GM12878 (cell line): ENCODE results near the gene RAD9A. TPM values are rescaled to one million over a fixed set of nuclear protein-coding genes. Genes with fewer than 3 reads are reported as not detected.
A peak's percentile ranks its signal among the peaks of the same experiment; 100 is the strongest.

Experiments used
- ATAC-seq: fragments of 200-7000 bp; cut with Tn5 transposase; 3 replicates; pipeline ENCODE4 v1.9.1; 2020; ENCODE audit warnings: mild to moderate bottlenecking, moderate library complexity
- BruUV-seq: library from RNA; stranded (reverse); fragments of 400-500 nt; replicated peaks from 2 replicates; lab custom pipeline; 2021; lab: Mats Ljungman, UMichigan
- CTCF ChIA-PET: fragments of 300-600 bp; sonication (Branson Sonifier 250); formaldehyde crosslinking; extraction: SDS; loops from one replicate; lab custom pipeline; 2021; ENCODE audit warnings: inconsistent platforms; lab: Yijun Ruan, JAX
- POLR2A ChIA-PET: fragments of 350-600 bp; formaldehyde crosslinking; extraction: SDS; loops from one replicate; lab custom pipeline; 2021; ENCODE audit warnings: inconsistent platforms; lab: Charles Lee
- RAD21 ChIA-PET: fragments of 300-600 bp; sonication (Branson Sonifier 250); formaldehyde crosslinking; loops from one replicate; lab custom pipeline; 2023; ENCODE audit warnings: antibody characterized with exemption; ENCODE audit not compliant: unreplicated experiment; lab: Charles Lee
- SMC1A ChIA-PET: fragments of 300-600 bp; sonication (Branson Sonifier 250); formaldehyde crosslinking; loops from one replicate; lab custom pipeline; 2023; ENCODE audit not compliant: unreplicated experiment, uncharacterized antibody; lab: Charles Lee
- DNase-seq: peaks from one replicate; pipeline ENCODE4 v3.0.0-alpha.2; 2011; ENCODE audit warnings: low read depth, low spot score
- FAIRE-seq: peaks from 3 replicates; lab custom pipeline; 2011; peaks lifted over from hg19 to GRCh38; lab: Jason Lieb, UNC
- H2AFZ ChIP-seq: 2 replicates; pipeline ENCODE4 v1.6.0; 2011; ENCODE audit warnings: low read depth, low read length, control low read depth; ENCODE audit not compliant: control insufficient read depth
- H3K27ac ChIP-seq: 2 replicates; pipeline ENCODE4 v1.5.1; 2011; ENCODE audit warnings: control low read depth; ENCODE audit not compliant: control insufficient read depth, insufficient read depth
- H3K27me3 ChIP-seq, 2 experiments: replicated peaks in 1 of 2; 2 replicates each; pipeline versions ENCODE4 v1.6.0 to v1.6.1; 2011; ENCODE audit warnings: low read length in 1 of 2; ENCODE audit not compliant: control insufficient read depth in 2 of 2, insufficient read depth in 2 of 2
- H3K36me3 ChIP-seq, 2 experiments: 2 replicates each; pipeline ENCODE4 v1.5.1; 2011; ENCODE audit warnings: low read length in 1 of 2; ENCODE audit not compliant: control insufficient read depth in 2 of 2, insufficient read depth in 2 of 2
- H3K4me1 ChIP-seq: 2 replicates; pipeline ENCODE4 v1.6.1; 2011; ENCODE audit warnings: mild to moderate bottlenecking, low read length, moderate library complexity, mixed read lengths; ENCODE audit not compliant: control insufficient read depth, insufficient read depth
- H3K4me2 ChIP-seq: 2 replicates; pipeline ENCODE4 v1.6.0; 2011; ENCODE audit warnings: control low read depth; ENCODE audit not compliant: control insufficient read depth, insufficient read depth
- H3K4me3 ChIP-seq: fragments of 200-600 bp; sonication (generic); 2 replicates; pipeline ENCODE4 v1.5.1; 2016
- H3K79me2 ChIP-seq: 2 replicates; pipeline ENCODE4 v1.6.0; 2011; ENCODE audit warnings: low read length; ENCODE audit not compliant: control insufficient read depth, insufficient read depth
- H3K9ac ChIP-seq: 2 replicates; pipeline ENCODE4 v1.8.0; 2011; ENCODE audit warnings: low read length, control low read depth, mixed read lengths; ENCODE audit not compliant: control insufficient read depth, insufficient read depth
- H3K9me3 ChIP-seq: replicated peaks from 3 replicates; pipeline ENCODE4 v1.5.1; 2011; ENCODE audit warnings: mild to moderate bottlenecking, low read length; ENCODE audit not compliant: control insufficient read depth, insufficient read depth
- H4K20me1 ChIP-seq: 2 replicates; pipeline ENCODE4 v1.6.0; 2011; ENCODE audit not compliant: control insufficient read depth, insufficient read depth
- BACH1 ChIP-seq: fragments of 450-650 bp; IDR thresholded peaks from 2 replicates; pipeline ENCODE4 v1.6.1; 2017; ENCODE audit warnings: mild to moderate bottlenecking, borderline replicate concordance
- CTCF ChIP-seq, 3 experiments: IDR thresholded peaks in 2 of 3; conservative IDR thresholded peaks in 1 of 3; 2 replicates each; pipeline ENCODE4 v1.5.1; 2011; ENCODE audit warnings: low read depth in 3 of 3, low read length in 3 of 3, mild to moderate bottlenecking in 3 of 3, control low read depth in 2 of 3, moderate library complexity in 2 of 3, inconsistent platforms in 1 of 3, mixed read lengths in 1 of 3; ENCODE audit not compliant: control insufficient read depth in 2 of 3, insufficient read depth in 1 of 3; ENCODE audit errors: extremely low read depth in 1 of 3
- FOXM1 ChIP-seq: IDR thresholded peaks from 2 replicates; pipeline ENCODE4 v1.6.1; 2012; ENCODE audit warnings: low read depth, mild to moderate bottlenecking, inconsistent platforms, low read length, moderate library complexity
- HDGF ChIP-seq: fragments of 450-650 bp; IDR thresholded peaks from 2 replicates; pipeline ENCODE4 v1.6.1; 2016; ENCODE audit warnings: antibody characterized with exemption
- LARP7 ChIP-seq: fragments of 450-650 bp; IDR thresholded peaks from 2 replicates; pipeline ENCODE4 v1.6.1; 2017; ENCODE audit warnings: mild to moderate bottlenecking
- NFXL1 ChIP-seq: fragments of 450-650 bp; IDR thresholded peaks from 2 replicates; pipeline ENCODE4 v1.6.1; 2017; ENCODE audit warnings: antibody characterized with exemption, mild to moderate bottlenecking, borderline replicate concordance
- POLR2AphosphoS5 ChIP-seq: IDR thresholded peaks from 2 replicates; pipeline ENCODE4 v1.6.1; 2011; ENCODE audit warnings: mild to moderate bottlenecking, low read length, inconsistent platforms
- SMAD5 ChIP-seq: IDR thresholded peaks from 2 replicates; pipeline ENCODE4 v1.6.1; 2016; ENCODE audit warnings: antibody characterized with exemption, low read depth
- SMARCA5 ChIP-seq: fragments of 450-650 bp; IDR thresholded peaks from 2 replicates; pipeline ENCODE4 v1.6.1; 2017; ENCODE audit warnings: mild to moderate bottlenecking
- ZBED1 ChIP-seq: IDR thresholded peaks from 2 replicates; pipeline ENCODE4 v1.6.1; 2016; ENCODE audit warnings: borderline replicate concordance
- ZBTB33 ChIP-seq: fragments of 450-650 bp; IDR thresholded peaks from 2 replicates; pipeline ENCODE4 v1.6.1; 2017; ENCODE audit warnings: mild to moderate bottlenecking
- WGBS: methylation state at CpG from one replicate; pipeline ENCODE4 v1.1.6; 2016; ENCODE audit warnings: low lambda C conversion rate; ENCODE audit not compliant: insufficient replicate concordance, insufficient coverage; ENCODE audit errors: missing lambda C conversion rate; 5-methylcytosine and 5-hydroxymethylcytosine counted together
- in situ Hi-C: fragments of 300-500 bp; cut with MboI; formaldehyde crosslinking; loops from 9 replicates; pipeline ENCODE4 v1.14.3; 2018; ENCODE audit warnings: mixed read lengths
- intact Hi-C: fragments of 100-400 bp; cut with micrococcal nuclease; formaldehyde crosslinking; loops from one replicate; pipeline ENCODE4 v1.14.2; 2022; ENCODE audit not compliant: unreplicated experiment
- polyA plus RNA-seq, 11 experiments: library from polyadenylated mRNA; depleted of rRNA in 4 of 11; unstranded in 6 of 11; stranded (reverse) in 5 of 11; fragments of >200 nt; fragmentation: Nextera tagmentation in 4 of 11; fragmentation: Illumina TruSeq in 1 of 11; extraction: Ambion mirVana in 4 of 11; extraction: Trizol in 1 of 11; gene quantifications; 1 replicate in 1 of 11; 2 replicates in 10 of 11; pipeline versions ENCODE4 v1.2.1 to v1.2.3, GENCODE V29; 2011 to 2016; ENCODE audit warnings: inconsistent platforms in 2 of 11, missing spikeins in 2 of 11, low read depth in 1 of 11
- total RNA-seq, 4 experiments: library from RNA; depleted of rRNA in 3 of 4; stranded (reverse); fragments of >200 nt in 3 of 4; fragmentation: Illumina TruSeq in 1 of 4; extraction: Trizol in 1 of 4; gene quantifications; 2 replicates each; pipeline versions ENCODE4 v1.2.1 to v1.2.3, GENCODE V29; 2013 to 2021
- TF ChIP-seq, protein P1 (sequence below): IDR thresholded peaks from 2 replicates; pipeline ENCODE4 v1.6.1; 2011; ENCODE audit warnings: borderline replicate concordance, low read depth, mild to moderate bottlenecking, moderate library complexity, low read length; ENCODE audit not compliant: insufficient read depth, poor library complexity, severe bottlenecking
- TF ChIP-seq, protein P2 (sequence below): fragments of 450-650 bp; formaldehyde crosslinking; IDR thresholded peaks from 2 replicates; pipeline ENCODE4 v1.4.0; 2022; ENCODE audit warnings: mild to moderate bottlenecking, moderate library complexity

Gene RAD9A
- total and polyA plus RNA-seq, 10 of the 15 experiments (the other 5 are each of a cell fraction or from before 2014, with no cell fraction given): 1.1 to 36.2 (median 19.8) TPM

- RAD21 ChIA-PET: interaction anchor here (0.6 to 7.2 kb wide), 22 partner anchors 10 to 192 kb away, joined by 3 to 112 read pairs (median 6); partner anchors contain the start of genes AIP, CLCF1, NUDT8 and PITPNM1
- ATAC-seq (peak; percentile 51), DNase-seq (no peak), FAIRE-seq (peak; percentile 27)
- Histone ChIP-seq H3K9me3 (no peaks in the 10 kb centered on the region), H3K4me2 (peak overlapping the region; percentile 86), H2AFZ (no peak overlapping the region), H3K27me3 (no peaks in the 10 kb centered on the region), H3K27ac (peak overlapping the region; percentile 99), H3K79me2 (peaks cover 57% of the 10 kb centered on the region), H3K4me1 (peaks cover 36% of the 10 kb centered on the region), H3K36me3 (peaks cover 6 to 19% of the 10 kb centered on the region in 2 experiments; a peak in 3 of 4 replicates), H4K20me1 (no peaks in the 10 kb centered on the region), H3K9ac (peak overlapping the region; percentile 99), H3K4me3 (peak overlapping the region; percentile 90)
- BruUV-seq: no TSS peak
- in situ Hi-C loops (no loop called here), intact Hi-C loops (loop anchor here (5.0 kb wide), 1 partner anchor 36 kb away; the partner anchor contains the start of genes PPP1CA and TBC1D10C)
- POLR2A ChIA-PET: interaction anchor here (0.6 to 4.7 kb wide), 18 partner anchors 10 to 191 kb away, joined by 3 to 95 read pairs (median 6); partner anchors contain the start of genes AIP, CDK2AP2, GRK2 and NUDT8
- CTCF ChIA-PET: interaction anchor here (0.7 to 4.3 kb wide), 18 partner anchors 10 to 141 kb away, joined by 3 to 53 read pairs (median 4); partner anchors contain the start of genes CDK2AP2, PPP1CA, RPS6KB2 and TBC1D10C
- SMC1A ChIA-PET: interaction anchor here (0.7 to 4.2 kb wide), 13 partner anchors 9 to 198 kb away, joined by 3 to 46 read pairs (median 8); partner anchors contain the start of genes AIP, PITPNM1, PPP1CA and RAD9A
- WGBS: under 1% methylated on average over 40 of the region's 41 CpGs
- TF ChIP-seq HDGF (peak; percentile 70; the same call in 1 of the 2 replicates), SMAD5 (peak; percentile 53; the same call in 1 of the 2 replicates), LARP7 (peak; percentile 32; the same call in 1 of the 2 replicates), CTCF (IDR thresholded peaks at IDR 0.05 in 2 of 3, conservative IDR thresholded peaks at IDR 0.05 in 1 of 3; ENCODE audit: control insufficient read depth in 2 of 3, extremely low read depth in 1 of 3, insufficient read depth in 1 of 3, low read depth in 3 of 3, low read length in 3 of 3) (peak in 1 of 3 experiments; percentile 28; a peak in 1 of 6 replicates), FOXM1 (no peak), SMARCA5 (peak; percentile 89; the same call in 1 of the 2 replicates), NFXL1 (peak; percentile 75; the same call in 1 of the 2 replicates), BACH1 (peak; percentile 7; the same call in 1 of the 2 replicates), ZBTB33 (no peak), POLR2AphosphoS5 (peak; percentile 43; the same call in 1 of the 2 replicates), ZBED1 (no peak)
- TF ChIP-seq, protein P1, sequence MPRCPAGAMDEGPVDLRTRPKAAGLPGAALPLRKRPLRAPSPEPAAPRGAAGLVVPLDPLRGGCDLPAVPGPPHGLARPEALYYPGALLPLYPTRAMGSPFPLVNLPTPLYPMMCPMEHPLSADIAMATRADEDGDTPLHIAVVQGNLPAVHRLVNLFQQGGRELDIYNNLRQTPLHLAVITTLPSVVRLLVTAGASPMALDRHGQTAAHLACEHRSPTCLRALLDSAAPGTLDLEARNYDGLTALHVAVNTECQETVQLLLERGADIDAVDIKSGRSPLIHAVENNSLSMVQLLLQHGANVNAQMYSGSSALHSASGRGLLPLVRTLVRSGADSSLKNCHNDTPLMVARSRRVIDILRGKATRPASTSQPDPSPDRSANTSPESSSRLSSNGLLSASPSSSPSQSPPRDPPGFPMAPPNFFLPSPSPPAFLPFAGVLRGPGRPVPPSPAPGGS: peak; percentile 66
- TF ChIP-seq, protein P2, sequence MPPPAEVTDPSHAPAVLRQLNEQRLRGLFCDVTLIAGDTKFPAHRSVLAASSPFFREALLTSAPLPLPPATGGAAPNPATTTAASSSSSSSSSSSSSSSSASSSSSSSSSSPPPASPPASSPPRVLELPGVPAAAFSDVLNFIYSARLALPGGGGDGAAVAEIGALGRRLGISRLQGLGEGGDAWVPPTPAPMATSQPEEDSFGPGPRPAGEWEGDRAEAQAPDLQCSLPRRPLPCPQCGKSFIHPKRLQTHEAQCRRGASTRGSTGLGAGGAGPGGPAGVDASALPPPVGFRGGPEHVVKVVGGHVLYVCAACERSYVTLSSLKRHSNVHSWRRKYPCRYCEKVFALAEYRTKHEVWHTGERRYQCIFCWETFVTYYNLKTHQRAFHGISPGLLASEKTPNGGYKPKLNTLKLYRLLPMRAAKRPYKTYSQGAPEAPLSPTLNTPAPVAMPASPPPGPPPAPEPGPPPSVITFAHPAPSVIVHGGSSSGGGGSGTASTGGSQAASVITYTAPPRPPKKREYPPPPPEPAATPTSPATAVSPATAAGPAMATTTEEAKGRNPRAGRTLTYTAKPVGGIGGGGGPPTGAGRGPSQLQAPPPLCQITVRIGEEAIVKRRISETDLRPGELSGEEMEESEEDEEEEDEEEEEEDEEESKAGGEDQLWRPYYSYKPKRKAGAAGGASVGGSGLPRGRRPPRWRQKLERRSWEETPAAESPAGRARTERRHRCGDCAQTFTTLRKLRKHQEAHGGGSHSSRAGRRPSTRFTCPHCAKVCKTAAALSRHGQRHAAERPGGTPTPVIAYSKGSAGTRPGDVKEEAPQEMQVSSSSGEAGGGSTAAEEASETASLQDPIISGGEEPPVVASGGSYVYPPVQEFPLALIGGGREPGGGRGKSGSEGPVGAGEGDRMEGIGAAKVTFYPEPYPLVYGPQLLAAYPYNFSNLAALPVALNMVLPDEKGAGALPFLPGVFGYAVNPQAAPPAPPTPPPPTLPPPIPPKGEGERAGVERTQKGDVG (CRISPR knock-in tag): no peak
Measured at GRCh38 chr11:67438158-67438902, 46.5 kb downstream of the RAD9A start.
